Chondrocyte (in vitro differentiated cells): ENCODE results near the gene STPG1. TPM values are rescaled to one million over a fixed set of nuclear protein-coding genes. Genes with fewer than 3 reads are reported as not detected.
A peak's percentile ranks its signal among the peaks of the same experiment; 100 is the strongest.

Source experiments
- DNase-seq: peaks from one replicate; pipeline ENCODE4 v3.0.0; 2021; ENCODE audit warnings: mixed read lengths, low spot score
- H3K27ac Mint-ChIP-seq: one replicate; pipeline ENCODE4 v1.8.0; 2021; ENCODE audit warnings: mild to moderate bottlenecking, moderate library complexity, mixed read lengths; ENCODE audit not compliant: unreplicated experiment
- H3K27me3 Mint-ChIP-seq: 2 replicates; pipeline ENCODE4 v1.8.0; 2021; ENCODE audit warnings: low read depth, mixed read lengths
- H3K36me3 Mint-ChIP-seq: 2 replicates; pipeline ENCODE4 v1.8.0; 2021; ENCODE audit warnings: low read depth, mixed read lengths
- H3K4me1 Mint-ChIP-seq: 2 replicates; pipeline ENCODE4 v1.8.0; 2021; ENCODE audit warnings: low read depth, mild to moderate bottlenecking, mixed read lengths
- H3K4me3 Mint-ChIP-seq: one replicate; pipeline ENCODE4 v1.8.0; 2021; ENCODE audit warnings: mild to moderate bottlenecking, moderate library complexity, mixed read lengths; ENCODE audit not compliant: unreplicated experiment
- H3K9me3 Mint-ChIP-seq: 2 replicates; pipeline ENCODE4 v1.8.0; 2021; ENCODE audit warnings: low read depth, mixed read lengths
- CTCF ChIP-seq: fragments of 200-600 bp; sonication (generic); IDR thresholded peaks from 2 replicates; pipeline ENCODE4 v1.5.0; 2021; ENCODE audit warnings: antibody characterized with exemption, mild to moderate bottlenecking, moderate library complexity
- total RNA-seq: library from RNA; stranded (reverse); gene quantifications from 3 replicates; pipeline ENCODE4 v1.2.1, GENCODE V29; 2021

STPG1 gene
- total RNA-seq, 1 donor from 2014 or later, result 6.8 TPM

- Mint-ChIP-seq H3K4me1 (peaks cover 21% of the 10 kb centered on the region), H3K4me3 (no peak overlapping the region), H3K9me3 (no peaks in the 10 kb centered on the region), H3K27me3 (no peaks in the 10 kb centered on the region), H3K36me3 (peaks cover 2% of the 10 kb centered on the region), H3K27ac (peak overlapping the region; percentile 36)
- no peak for DNase-seq
- no peak for TF ChIP-seq CTCF
Observed at GRCh38 chr1:24384251-24385090, 29.1 kb downstream of the STPG1 start.

- Mint-ChIP-seq H3K4me1 (peaks cover 21% of the 10 kb centered on the region), H3K9me3 (no peaks in the 10 kb centered on the region), H3K27ac (no peak overlapping the region), H3K36me3 (peaks cover 2% of the 10 kb centered on the region), H3K4me3 (no peak overlapping the region), H3K27me3 (no peaks in the 10 kb centered on the region)
- DNase-seq, result no peak
- TF ChIP-seq CTCF, result no peak
Observed at GRCh38 chr1:24383381-24383940, 30.1 kb downstream of the STPG1 start.

GRCh38 chr1:24382165-24382577, 31.4 kb downstream of the STPG1 start:
- no peaks in the 10 kb centered on the region for H3K27me3 Mint-ChIP-seq
- peaks cover 21% of the 10 kb centered on the region for H3K4me1 Mint-ChIP-seq
- no peak overlapping the region for H3K27ac Mint-ChIP-seq
- no peak overlapping the region for H3K4me3 Mint-ChIP-seq
- no peaks in the 10 kb centered on the region for H3K9me3 Mint-ChIP-seq
- TF ChIP-seq CTCF, result no peak
- H3K36me3 Mint-ChIP-seq, result peaks cover 5% of the 10 kb centered on the region
- DNase-seq, result no peak

GRCh38 chr1:24381256-24381655, 32.3 kb downstream of the STPG1 start:
- no peak for DNase-seq
- H3K9me3 Mint-ChIP-seq, result no peaks in the 10 kb centered on the region

More at GRCh38 chr1:24381256-24381655, 32.3 kb downstream of the STPG1 start:
- H3K27ac Mint-ChIP-seq, result no peak overlapping the region
- H3K4me3 Mint-ChIP-seq, result no peak overlapping the region
- TF ChIP-seq CTCF, result no peak
- H3K36me3 Mint-ChIP-seq, result peaks cover 5% of the 10 kb centered on the region
- no peaks in the 10 kb centered on the region for H3K27me3 Mint-ChIP-seq
- H3K4me1 Mint-ChIP-seq, result peaks cover 17% of the 10 kb centered on the region
